SHP77 (cell line): ENCODE measurements around the gene RERE.

ENCODE experiments used
- DNase-seq, 2 experiments: peaks; one replicate each; lab custom pipeline; 2025; lab: John Stamatoyannopoulos, UW

Gene RERE

GRCh38 chr1:8474369-8474768 is 343.1 kb downstream of the RERE start:
- DNase-seq, result no peak

DNA sequence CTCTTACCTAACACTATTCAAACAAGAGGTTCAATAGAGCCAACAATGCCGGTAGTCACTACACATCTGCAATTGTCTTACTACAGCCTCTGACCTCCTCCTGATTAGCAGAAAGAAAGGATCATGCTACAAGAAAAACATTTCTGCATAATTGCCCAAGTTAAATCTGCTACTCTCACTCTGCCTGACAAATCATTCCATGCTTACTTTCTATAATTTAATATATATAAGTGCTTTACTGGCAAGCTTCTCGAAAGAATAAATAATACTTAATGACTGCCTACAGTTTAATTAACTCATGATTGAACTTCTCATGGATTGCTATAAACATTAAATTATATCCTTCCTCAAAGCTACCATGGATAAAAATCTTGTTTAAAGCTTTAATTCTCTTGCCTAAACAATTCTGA is 343.5 kb downstream of the RERE start:
- no peak for DNase-seq

DNA sequence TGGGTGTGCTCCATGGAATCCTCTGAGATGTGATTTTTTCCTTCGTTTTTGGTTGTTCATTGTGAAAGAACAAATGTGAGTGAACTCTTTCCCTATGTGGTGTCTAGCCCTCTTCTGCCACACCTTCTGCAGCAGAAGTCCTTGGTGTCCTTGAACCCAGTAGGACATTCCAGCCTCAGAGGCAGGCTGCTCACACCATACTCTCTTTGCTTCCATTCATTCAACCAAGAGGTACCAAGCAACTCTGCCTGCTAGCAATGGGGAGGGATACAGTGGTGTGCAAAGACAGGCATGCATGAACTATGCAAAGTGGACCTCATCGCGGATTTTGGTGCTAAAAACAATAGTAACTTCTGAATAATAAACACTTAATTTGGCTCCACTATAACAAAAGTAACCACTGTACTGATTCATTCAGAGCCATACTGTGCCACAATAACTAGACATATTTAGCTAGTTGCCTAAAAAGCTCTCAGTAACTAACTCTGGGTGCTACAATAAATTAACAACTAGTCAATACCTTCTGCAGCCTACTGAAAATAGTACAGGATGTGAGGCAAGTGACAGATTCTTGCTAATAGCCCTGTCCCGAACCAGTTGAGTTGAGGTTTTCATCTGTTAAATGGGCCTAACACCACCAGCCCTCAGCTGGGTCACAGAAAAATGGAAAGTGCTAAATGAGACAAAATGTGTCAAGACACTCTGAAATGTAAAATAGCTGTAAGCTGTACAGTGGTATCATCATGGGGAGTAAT is 344.1 kb downstream of the RERE start:
- DNase-seq, result no peak

GRCh38 chr1:8472668-8473067 is 344.8 kb downstream of the RERE start:
- DNase-seq, result no peak

GRCh38 chr1:8471451-8471850 is 346.0 kb downstream of the RERE start:
- DNase-seq, result no peak

DNA sequence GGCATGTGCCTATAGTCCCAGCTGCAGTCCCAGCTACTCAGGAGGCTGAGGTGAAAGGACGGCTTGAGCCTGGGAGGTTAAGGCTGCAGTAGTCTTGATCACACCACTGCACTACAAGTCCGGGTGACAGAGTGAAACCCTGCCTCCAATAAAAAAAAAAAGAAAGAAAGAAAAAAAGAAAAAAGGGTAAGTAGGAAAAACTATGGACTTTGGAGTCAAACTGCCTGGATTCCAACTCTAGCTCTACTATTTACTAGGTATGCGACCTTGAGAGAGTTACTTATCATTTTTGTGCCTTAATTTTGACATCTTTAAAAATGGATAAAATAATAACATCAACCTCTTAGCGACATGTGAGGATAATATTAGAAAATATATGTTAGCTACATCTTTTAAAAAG is 348.7 kb downstream of the RERE start:
- DNase-seq, result no peak

- no peak for DNase-seq
Measured at GRCh38 chr1:8467308-8467707, 350.1 kb downstream of the RERE start.

DNA sequence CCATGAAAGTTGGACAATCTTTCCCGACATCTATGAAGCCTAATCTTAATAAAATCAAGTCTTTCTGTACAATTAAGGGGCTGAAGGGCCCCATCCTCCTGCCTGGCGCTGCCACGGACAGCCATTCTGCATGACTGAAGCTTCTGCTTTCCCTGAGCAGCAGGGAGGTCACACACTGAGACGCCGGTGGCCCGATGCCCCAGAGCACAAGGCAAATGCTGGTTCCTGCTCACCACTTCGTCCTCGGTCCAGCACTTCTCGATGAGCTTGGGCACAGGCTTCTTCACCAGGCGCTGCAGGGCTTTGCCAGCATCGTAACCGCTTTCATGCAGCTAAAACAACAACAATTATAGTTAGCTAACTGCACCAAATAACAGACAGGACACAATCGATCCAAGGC is 351.7 kb downstream of the RERE start:
- DNase-seq, result no peak

- DNase-seq, result no peak
Measured at GRCh38 chr1:8465013-8465412, 352.4 kb downstream of the RERE start.

DNA sequence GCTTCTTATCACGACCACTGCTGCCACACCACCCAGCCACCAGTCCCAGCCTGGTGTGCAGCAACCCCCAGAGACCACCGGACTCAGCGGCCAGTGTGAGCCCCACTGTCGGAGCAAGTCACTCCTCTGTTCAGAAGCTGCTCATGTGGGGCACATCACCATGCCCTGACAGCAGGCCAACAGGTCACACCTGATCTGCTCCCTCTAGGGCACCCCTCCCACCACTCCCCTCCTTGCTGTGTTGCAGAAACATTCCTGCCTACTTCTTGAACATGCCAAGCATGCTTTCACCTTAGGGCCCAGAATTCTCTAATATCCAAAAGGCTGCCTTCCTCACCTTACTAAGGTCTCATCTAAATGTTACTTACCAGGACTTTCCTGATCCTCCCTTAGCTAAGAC is 353.1 kb downstream of the RERE start:
- no peak for DNase-seq

GRCh38 chr1:8463144-8463927 is 354.1 kb downstream of the RERE start:
- peak in 1 of 2 experiments; percentile 21 for DNase-seq

GRCh38 chr1:8462371-8462892 is 355.0 kb downstream of the RERE start:
- DNase-seq, result no peak

GRCh38 chr1:8461351-8462110 is 355.9 kb downstream of the RERE start:
- no peak for DNase-seq

- DNase-seq, result no peak
Measured at GRCh38 chr1:8460784-8461183, 356.7 kb downstream of the RERE start.

- DNase-seq, result no peak
Measured at GRCh38 chr1:8460132-8460544, 357.3 kb downstream of the RERE start.

GRCh38 chr1:8458607-8459006 is 358.8 kb downstream of the RERE start:
- no peak for DNase-seq

DNA sequence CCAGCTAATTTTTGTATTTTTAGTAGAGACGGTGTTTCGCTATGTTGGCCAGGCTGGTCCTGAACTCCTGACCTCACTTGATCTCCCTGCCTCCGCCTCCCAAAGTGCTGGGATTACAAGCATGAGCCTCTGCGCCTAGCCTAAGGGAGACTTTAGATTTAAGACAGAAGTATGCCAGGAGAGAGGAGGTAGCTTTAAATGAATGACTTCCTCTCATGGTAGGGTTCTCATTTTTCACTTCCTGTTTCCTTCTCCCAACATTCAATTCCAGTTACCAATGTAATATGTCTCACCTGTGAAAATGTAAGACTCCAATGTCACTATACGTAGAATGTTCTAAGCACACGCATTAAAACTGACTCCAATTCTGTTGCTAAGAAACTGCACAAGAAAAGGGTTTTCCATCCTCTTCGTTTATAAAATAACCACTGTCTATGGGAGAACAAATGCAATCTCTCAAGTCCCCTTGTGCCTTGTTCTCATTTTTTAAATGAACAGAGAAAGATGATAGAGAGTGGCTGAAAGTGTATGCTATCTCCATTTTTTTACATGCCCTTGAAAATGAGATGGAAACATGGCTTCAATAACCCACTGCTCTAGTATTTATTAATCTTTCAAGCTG is 359.6 kb downstream of the RERE start:
- DNase-seq, result no peak

DNA sequence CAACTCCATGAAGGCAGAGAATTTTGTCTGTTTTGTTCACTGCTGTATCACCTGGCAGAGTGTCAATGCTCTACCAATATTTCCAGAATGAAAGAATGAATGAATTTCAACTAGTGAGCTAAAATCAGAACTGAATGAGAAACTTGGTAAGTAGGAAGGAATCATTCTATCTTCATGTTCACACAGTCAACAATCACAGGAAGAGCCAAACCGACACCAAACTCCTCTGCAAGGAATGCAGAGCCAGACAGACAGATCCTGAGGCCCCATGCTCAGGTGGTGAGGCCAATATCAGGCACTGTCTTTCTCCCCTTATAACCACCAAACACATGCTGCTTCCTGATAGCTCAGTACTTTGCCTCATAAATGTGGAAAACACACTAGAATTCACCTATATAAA is 360.4 kb downstream of the RERE start:
- DNase-seq, result no peak

- DNase-seq, result no peak
Measured at GRCh38 chr1:8456308-8456912, 361.0 kb downstream of the RERE start.

DNA sequence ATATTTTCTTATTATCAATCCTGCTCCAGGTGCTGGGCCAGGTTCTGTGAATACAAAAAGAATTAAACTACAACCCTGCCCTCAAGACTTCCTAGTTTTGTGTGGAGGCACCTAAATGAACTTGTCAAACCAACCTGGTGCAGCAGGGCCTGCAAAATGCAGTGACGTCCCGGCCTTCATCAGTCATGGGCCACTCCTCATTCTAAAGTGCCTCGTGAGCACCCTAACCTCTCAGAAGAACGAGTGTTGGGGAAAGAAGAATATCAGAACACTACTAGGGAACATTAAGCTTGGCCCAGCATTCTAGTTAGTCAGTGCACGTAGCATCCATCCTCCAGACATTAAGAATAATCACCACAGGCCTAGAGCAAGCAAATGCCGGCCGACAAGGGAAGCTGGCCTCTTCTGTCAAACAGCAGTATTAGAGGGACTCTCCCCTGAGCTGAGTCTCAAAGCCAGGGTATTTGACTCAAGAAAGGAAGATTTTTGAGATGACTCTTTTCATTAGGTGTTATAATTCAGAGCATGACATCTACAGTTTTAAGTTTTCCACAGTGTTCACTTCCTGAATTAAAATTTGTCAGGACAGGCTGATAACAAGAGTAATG is 361.6 kb downstream of the RERE start:
- no peak for DNase-seq

GRCh38 chr1:8450312-8450711 is 367.1 kb downstream of the RERE start:
- no peak for DNase-seq
